ENCODE results near the gene PGA5.
"Not testable (repeated sequence)": the region's sequence is repeated elsewhere in the genome, so short reads cannot be mapped to it uniquely, and the experiment has no call there.

The PGA5 gene

DNA sequence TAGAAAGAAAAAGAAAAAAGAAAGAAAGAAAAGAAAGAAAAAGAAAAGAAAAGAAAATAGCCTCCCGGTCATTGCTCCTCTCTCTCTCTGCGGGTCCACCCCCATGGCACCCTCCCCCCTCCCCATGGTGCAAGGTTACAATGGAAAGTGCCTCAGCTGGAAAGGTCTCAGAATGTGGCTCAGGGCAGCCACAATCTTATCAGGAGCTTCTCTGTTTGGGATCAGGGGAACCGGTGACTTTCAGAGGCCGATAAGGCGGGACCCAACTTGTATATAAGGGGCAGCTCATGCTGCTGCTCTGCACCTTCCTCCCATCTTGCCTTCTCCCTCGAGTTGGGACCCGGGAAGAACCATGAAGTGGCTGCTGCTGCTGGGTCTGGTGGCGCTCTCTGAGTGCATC, at the start of gene PGA5:
Gene PGA5 (plus strand): TSS at position 301 of the 400 bp plus-strand sequence. CDS start 52 bp downstream, at position 353.
- not testable (repeated sequence) for DNase-seq

DNA sequence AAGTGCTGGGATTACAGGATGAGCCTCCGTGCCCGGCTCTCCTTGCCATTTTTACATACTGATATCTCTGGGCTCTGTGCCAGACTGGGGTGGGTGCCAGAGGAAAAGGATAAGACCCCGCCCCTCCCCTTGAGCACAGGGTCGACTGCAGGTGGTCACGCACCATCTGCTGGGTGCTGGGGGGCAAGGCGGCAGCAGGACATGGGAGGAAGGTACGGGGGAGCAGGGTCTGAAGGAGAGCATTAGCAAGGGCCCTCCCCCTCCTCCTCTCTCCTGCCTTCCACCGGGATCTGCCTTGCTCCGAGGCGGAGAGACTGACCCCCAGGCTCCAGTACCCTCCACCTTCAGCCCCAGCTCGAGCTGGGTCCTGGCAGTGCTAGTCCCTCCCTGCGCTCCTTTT, 47.4 kb upstream of the PGA5 start:
- peak; percentile 48 for DNase-seq

DNA sequence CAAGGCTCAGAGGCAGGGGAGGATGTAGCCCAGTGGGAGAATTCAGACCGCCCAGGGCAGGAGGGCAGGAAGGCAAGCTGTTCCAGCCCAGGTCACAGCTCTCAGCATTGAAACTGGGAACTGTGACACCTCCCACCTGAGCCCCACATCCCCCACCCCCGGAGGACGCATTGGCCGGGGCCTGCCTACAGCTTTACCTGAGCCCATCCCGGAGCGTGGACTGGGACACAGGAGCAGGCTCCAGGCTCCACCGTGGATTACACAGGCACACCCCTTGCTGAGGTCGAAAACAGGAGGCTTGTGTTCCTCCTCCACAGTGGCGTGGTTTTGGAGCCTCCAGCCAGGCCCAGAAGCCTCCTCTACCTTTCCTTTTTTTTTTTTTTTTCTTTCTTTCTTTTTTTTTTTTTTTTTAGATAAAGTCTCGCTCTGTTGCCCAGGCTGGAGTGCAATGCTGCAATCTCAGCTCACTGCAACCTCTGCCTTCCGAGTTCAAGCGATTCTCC, 46.8 kb upstream of the PGA5 start:
- DNase-seq = no peak

DNA sequence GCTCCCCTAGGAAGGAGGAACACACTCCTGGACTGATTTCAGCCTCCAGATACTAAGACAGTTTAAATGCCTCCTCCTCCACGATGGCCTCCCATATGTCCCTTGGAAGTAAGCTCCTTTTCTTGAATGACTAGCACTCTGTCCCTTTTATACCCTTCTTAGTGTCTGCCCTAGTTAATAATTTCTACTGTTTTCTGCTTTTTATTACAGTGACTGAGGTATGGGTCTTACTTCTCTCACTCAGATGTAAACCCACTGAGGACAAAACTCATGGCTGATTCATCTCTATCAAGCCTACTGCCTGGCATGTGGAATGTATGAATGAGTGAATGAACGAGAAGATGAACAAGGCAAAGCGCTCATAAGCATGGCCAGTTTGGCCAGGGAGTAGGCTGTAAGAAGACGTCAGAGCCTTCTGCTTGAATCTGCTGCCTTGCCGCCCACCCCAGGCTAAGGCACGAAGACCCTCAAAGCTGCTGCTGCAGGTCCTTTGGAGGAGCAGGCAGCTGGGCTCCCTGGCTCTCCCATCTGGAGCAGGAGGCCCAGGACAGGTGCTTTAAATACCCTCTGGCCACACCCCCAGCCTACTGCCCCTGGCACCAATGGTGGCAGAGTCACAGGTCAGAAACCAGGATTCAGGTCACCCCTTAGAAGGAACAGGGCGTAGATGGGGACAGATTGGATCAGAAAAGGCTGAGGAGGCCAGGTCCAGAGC, 45.8 kb upstream of the PGA5 start:
- no peak for DNase-seq

DNA sequence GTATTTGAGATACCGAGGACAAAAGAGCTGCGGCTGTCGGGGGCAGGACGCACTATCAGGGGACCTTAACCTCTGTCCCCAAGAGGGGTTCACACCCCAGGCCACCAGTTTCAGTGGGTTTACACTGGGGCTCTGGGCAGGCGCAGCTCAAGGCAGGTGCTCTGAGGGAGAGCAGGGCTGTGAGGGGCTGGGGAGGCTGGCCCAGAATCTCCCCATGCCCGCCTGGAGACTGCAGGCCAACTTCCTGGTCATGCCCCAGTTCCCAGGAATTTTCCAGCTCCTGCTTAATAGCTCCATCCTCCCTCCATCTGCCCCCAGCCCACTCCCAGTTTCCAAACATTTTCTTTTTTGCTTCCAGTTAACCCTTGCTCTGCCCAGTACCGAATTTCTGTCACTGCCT, 45.3 kb upstream of the PGA5 start:
- no peak for DNase-seq

DNA sequence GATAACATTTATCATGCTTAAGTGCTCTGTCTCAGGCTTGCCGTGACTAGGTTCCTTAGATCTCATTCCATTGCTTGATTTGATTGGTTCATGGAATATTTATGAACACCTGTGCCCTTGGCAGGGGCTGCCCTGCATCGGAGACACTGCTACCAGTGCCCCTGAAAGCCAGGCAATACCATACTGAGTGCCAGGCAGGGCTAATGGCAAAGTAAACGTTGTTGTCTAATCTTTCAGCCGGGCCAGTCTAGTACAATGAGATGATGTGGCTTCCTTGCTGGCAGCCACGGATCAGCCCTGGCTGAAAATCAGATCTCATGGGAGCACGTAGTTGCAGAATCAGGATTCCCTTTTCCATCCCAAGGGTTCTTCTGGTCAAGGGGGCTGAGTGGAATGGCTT, 42.6 kb upstream of the PGA5 start:
- DNase-seq = no peak

DNA sequence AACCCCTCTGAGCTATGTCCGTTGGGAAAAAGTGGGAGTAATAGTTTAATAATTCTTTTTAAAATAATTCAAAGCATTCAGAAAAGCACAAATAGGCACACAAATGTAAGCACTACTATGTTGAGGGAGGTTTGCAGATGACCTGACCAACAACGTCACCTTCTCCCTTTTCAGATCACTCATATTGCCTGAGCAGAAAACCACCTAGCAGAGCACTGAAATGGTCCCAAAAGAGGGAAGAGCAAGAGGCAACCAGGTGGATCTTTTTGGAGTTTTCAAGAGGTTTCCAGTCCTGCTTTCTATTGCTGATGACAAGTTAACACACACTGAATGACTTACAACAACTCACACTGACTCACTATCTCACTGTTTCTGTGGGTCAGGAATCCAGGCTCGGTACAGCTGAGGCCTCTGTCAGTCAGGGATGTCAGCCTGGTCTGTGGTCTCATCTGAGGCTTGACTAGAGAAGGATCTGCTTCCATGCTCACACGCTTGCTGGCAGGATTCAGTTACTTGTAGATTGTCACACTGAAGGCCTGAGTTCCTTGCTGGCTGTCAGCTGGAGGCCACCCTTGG, 41.9 kb upstream of the PGA5 start:
- DNase-seq = no peak

DNA sequence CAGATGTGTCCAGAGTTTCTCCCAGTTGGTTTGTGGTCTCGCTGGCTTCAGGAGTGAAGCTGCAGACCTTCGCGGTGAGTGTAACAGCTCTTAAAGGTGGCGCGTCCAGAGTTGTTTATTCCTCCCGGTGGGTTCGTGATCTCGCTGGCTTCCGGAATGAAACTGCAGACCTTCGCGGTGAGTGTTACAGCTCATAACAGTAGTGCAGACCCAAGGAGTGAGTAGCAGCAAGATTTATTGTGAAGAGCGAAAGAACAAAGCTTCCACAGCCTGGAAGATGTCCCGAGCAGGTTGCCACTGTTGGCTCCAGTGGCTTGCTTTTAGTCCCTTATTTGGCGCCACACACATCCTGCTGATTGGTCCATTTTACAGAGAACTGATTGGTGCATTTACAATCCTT, 39.5 kb upstream of the PGA5 start:
- no peak for DNase-seq

DNA sequence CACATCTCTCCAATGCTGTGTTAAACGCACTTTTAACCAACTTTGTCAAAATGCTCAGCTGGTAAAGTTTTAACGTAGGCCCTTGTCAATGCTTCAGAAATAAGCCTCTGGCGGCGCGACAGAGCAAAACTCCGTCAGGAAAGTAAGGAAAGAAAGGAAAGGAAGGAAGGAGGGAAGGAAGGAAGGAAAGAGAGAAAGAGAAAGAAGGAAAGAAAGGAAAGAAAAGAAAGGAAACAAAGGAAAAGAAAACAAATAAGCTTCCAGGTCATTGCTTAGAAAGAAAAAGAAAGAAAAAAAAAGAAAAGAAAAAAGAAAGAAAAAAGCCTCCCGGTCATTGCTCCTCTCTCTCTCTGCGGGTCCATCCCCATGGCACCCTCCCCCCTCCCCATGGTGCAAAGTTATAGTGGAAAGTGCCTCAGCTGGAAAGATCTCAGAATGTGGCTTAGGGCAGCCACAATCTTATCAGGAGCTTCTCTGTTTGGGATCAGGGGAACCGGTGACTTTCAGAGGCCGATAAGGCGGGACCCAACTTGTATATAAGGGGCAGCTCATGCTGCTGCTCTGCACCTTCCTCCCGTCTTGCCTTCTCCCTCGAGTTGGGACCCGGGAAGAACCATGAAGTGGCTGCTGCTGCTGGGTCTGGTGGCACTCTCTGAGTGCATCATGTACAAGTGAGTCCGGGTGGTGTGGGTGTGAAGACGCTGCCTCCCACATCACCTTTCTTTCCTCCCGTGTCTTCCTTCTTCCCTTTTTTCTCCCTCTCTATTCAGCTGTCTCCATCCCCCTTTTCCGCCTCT, 37.8 kb upstream of the PGA5 start, which contains the start of gene PGA3:
Gene PGA3 (plus strand): TSS at position 566 of the 797 bp plus-strand sequence. CDS start 50 bp downstream, at position 616.
- DNase-seq = not testable (repeated sequence)

DNA sequence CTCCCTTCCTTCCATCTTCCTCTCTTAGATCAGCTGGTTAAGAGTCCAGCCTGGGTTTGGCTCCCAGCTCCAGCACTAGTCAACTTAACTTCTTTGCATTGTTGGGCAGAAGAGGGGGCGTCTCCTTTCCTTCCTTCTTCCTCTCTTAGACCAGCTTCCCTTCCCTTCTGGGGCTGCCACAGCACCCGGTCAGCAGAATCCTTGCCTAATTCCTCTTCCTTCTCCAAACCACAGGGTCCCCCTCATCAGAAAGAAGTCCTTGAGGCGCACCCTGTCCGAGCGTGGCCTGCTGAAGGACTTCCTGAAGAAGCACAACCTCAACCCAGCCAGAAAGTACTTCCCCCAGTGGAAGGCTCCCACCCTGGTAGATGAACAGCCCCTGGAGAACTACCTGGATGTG, 37.1 kb upstream of the PGA5 start:
- DNase-seq = not testable (repeated sequence)

DNA sequence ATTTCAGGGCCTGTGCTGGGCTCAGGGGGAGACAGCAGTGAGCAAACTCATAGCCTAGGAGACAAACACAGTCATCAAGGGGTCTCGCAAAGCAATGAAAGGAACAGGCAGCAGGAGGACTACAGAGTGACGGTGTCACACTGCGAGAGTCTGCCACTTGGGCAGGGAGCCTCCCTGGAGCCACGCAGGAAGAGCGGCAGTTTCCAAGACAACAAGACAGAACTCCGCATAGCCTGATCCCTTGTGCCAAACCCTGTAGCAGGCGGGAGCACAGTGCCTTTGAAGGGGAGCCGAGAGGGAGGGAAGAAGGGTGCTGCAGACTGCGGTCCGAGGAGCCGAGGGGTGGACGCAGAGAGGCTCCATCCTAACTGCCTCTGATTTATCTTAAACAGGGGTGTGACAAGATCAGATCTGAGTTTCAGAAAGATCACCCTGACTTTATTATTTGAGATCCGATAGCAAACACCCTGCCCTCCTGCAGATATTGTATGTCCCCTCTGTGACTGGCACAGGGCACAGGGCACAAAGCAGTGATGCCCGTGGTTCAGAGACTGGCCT, 36.4 kb upstream of the PGA5 start:
- DNase-seq = not testable (repeated sequence)

DNA sequence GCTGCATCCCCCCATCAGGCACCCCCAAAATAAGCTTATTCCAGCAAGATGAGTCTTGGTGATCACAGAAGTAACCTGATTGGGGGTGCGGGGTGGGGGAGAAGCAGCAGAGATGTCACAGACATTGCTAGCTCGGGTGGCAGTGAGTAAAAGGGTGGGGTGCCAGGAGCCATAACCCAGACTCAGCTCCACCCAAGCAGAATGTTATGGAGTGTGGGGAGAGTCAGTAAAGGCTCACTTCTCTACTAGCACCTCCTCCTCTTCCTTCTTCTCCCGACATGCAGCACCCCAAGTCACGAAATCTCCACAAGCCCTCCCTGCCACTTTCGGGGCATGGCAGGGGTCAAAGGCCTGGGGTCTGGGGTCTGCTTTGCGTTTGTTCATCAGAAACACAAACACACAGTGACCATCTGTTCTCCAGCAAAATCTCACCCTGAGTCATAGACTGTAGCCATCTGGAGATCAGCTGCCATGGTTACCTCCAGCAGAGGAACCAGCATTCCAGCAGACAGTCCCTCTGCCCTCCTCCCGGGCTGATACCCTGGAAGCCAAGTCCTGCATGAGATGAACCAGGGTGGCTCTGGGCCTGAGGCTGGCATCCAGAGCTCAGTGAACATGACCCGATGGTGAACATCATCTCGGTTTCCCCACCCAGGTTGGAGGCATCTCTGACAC, 33.2 kb upstream of the PGA5 start:
- DNase-seq = not testable (repeated sequence)

DNA sequence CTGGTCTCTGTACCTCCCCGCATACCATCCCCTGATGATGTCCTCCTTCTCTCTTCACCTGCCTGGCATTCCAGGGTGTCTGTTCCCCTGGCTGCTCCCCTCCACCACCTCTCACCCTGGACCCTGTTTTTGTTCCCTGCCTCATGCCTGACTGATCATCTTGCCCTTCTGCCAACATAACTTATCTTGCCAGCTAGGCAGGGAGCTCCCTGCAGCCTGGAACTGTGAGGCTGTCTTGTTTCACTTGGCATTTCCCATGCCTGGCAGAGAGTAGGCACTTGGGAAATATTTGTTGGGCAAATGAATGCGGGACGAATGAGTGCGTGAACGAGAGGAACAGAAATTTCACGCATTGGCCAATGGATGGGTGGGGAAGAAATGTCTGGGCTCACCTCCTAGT, 30.3 kb upstream of the PGA5 start:
- DNase-seq = not testable (repeated sequence)

DNA sequence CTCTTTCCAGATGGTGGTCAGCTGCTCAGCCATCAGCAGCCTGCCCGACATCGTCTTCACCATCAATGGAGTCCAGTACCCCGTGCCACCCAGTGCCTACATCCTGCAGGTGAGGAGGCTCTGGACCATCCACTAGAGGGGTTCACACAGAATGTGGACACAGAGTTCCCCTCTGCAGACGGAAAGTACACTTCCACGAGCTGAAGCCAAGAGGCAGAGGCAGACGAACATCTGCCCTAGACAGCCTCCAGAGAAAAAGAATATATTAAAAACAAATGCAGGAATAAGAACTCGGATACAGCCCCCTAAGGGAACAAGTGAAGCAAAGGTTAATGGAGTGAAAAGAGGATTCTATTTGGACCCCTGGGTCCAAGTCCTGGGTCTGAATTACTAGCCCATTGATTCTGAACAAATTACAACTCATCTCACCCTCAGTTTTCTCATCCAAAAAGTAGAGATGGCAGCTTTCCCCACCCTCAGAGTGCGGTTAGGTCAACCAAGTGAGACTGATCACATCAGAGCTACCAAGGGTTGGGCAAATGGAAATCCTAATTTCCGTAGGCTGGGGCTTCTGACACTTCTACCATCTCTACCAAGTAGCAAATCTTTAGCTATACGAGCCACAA, 29.5 kb upstream of the PGA5 start:
- DNase-seq = not testable (repeated sequence)

DNA sequence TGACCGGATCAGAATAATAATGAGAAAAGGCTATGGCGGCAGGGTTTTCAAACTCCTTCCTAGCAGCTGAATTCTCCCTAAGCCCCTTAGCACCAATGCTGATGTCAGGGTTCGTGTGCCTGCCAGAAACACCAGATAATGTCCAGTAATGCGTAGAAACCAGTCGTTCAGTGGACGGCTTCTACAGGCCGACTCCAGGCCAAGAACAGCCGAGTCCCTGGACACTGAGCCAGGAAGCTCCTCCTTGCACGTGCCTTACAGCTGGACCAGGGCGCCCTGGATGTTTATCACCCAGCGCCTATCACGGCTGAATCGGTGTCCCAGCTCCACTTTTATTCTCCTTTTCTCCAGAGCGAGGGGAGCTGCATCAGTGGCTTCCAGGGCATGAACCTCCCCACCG, 28.8 kb upstream of the PGA5 start:
- not testable (repeated sequence) for DNase-seq

DNA sequence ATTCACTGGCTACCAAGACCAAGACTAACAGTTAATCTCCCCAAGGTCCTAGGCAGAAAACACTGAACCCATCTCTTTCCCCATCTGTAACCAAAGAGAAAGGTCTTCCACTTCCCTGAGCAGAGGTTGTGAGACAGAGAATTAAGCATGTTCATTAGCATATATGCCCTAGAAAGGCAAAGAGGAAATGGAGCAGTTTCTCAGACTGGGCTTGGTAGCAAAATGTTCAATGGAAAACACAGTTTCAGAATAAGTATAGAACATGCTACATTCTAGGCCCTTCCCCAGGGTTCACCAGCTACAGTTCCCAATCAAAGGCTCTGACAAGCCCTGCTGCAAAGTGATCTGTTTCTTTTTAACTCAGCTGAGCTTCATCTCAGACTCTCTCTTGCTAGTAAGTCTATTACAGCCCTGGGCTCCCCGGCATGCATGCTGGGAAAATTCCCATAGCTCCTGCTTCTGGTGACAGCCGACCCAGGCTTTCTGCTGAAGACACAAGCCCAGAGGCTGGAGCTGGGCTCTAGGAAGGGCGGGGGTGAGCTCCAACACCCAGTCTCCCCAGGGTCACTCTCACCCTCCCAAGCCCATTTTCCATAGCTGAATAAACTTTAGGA, 27.2 kb upstream of the PGA5 start:
- DNase-seq = not testable (repeated sequence)

DNA sequence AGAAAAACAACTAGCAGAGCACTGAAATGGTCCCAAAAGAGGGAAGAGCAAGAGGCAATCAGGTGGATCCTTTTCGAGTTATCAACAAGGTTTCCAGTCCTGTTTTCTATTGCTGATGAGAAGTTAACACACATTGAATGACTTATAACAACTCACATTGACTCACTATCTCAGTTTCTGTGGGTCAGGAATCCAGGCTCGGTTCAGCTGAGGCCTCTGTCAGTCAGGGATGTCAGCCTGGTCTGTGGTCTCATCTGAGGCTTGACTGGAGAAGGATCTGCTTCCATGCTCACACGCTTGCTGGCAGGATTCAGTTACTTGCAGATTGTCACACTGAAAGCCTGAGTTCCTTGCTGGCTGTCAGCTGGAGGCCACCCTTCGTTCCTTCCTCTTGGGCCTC, 22.7 kb upstream of the PGA5 start:
- DNase-seq = not testable (repeated sequence)

DNA sequence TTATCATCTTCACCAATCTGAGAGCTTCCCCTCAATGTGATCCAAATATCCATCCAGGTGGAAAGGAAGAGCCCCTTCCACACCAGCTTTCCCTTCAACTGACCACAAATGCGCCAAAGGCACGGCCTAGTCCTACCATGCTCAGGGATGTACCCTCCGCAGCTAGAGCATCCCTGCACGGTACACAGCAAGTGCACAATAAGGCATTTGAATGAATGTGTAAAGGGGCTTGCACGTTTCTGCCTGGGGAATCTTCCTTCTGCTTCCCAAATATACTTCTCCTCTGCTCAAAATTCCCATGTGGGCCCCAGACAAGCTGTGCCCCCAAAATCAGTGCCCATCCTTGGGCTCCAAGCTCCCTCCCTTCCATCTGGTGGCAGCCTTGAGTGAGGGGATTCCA, 22.0 kb upstream of the PGA5 start:
- DNase-seq = not testable (repeated sequence)

DNA sequence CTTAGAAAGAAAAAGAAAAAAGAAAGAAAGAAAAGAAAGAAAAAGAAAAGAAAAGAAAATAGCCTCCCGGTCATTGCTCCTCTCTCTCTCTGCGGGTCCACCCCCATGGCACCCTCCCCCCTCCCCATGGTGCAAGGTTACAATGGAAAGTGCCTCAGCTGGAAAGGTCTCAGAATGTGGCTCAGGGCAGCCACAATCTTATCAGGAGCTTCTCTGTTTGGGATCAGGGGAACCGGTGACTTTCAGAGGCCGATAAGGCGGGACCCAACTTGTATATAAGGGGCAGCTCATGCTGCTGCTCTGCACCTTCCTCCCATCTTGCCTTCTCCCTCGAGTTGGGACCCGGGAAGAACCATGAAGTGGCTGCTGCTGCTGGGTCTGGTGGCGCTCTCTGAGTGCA, 18.9 kb upstream of the PGA5 start, which contains the start of gene PGA4:
Gene PGA4 (plus strand): TSS at position 301 of the 400 bp plus-strand sequence. CDS start 54 bp downstream, at position 355.
- not testable (repeated sequence) for DNase-seq

DNA sequence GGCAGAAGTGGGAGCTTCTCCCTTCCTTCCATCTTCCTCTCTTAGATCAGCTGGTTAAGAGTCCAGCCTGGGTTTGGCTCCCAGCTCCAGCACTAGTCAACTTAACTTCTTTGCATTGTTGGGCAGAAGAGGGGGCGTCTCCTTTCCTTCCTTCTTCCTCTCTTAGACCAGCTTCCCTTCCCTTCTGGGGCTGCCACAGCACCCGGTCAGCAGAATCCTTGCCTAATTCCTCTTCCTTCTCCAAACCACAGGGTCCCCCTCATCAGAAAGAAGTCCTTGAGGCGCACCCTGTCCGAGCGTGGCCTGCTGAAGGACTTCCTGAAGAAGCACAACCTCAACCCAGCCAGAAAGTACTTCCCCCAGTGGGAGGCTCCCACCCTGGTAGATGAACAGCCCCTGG, 18.3 kb upstream of the PGA5 start:
- not testable (repeated sequence) for DNase-seq

DNA sequence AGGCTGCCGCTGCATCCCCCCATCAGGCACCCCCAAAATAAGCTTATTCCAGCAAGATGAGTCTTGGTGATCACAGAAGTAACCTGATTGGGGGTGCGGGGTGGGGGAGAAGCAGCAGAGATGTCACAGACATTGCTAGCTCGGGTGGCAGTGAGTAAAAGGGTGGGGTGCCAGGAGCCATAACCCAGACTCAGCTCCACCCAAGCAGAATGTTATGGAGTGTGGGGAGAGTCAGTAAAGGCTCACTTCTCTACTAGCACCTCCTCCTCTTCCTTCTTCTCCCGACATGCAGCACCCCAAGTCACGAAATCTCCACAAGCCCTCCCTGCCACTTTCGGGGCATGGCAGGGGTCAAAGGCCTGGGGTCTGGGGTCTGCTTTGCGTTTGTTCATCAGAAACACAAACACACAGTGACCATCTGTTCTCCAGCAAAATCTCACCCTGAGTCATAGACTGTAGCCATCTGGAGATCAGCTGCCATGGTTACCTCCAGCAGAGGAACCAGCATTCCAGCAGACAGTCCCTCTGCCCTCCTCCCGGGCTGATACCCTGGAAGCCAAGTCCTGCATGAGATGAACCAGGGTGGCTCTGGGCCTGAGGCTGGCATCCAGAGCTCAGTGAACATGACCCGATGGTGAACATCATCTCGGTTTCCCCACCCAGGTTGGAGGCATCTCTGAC, 14.4 kb upstream of the PGA5 start:
- DNase-seq = not testable (repeated sequence)
